ENCODE measurements around the gene TMEM132E.
"Not testable (repeated sequence)": the region's sequence is repeated elsewhere in the genome, so short reads cannot be mapped to it uniquely, and the experiment has no call there.

TMEM132E gene

GRCh38 chr17:34579017-34579946 is at the start of gene TMEM132E:
TMEM132E (plus strand) TSS chr17:34579582; CDS start chr17:34581077, 1,495 bp downstream.
- no peak for DNase-seq

- DNase-seq, result no peak
Observed at GRCh38 chr17:34530918-34531317, 48.5 kb upstream of the TMEM132E start.

- no peak for DNase-seq
Observed at GRCh38 chr17:34532281-34533065, 46.9 kb upstream of the TMEM132E start.

- no peak for DNase-seq
Observed at GRCh38 chr17:34533806-34534527, 45.4 kb upstream of the TMEM132E start.

- no peak for DNase-seq
Observed at GRCh38 chr17:34537445-34537844, 41.9 kb upstream of the TMEM132E start.

- DNase-seq, result not testable (repeated sequence)
Observed at GRCh38 chr17:34538582-34538981, 40.8 kb upstream of the TMEM132E start.

GRCh38 chr17:34539881-34540280 is 39.5 kb upstream of the TMEM132E start:
- DNase-seq, result no peak

- DNase-seq, result peak; percentile 33
Observed at GRCh38 chr17:34542700-34543336, 36.6 kb upstream of the TMEM132E start.

GRCh38 chr17:34547453-34548063 is 31.8 kb upstream of the TMEM132E start:
- no peak for DNase-seq

GRCh38 chr17:34549966-34550365 is 29.4 kb upstream of the TMEM132E start:
- DNase-seq, result no peak

GRCh38 chr17:34553907-34554306 is 25.5 kb upstream of the TMEM132E start:
- DNase-seq, result no peak

GRCh38 chr17:34556384-34556783 is 23.0 kb upstream of the TMEM132E start:
- no peak for DNase-seq

- no peak for DNase-seq
Observed at GRCh38 chr17:34556931-34557330, 22.5 kb upstream of the TMEM132E start.

GRCh38 chr17:34561328-34561727 is 18.1 kb upstream of the TMEM132E start:
- DNase-seq, result no peak

GRCh38 chr17:34562387-34562786 is 17.0 kb upstream of the TMEM132E start:
- no peak for DNase-seq

- no peak for DNase-seq
Observed at GRCh38 chr17:34565713-34566112, 13.7 kb upstream of the TMEM132E start.

- no peak for DNase-seq
Observed at GRCh38 chr17:34566201-34566600, 13.2 kb upstream of the TMEM132E start.

GRCh38 chr17:34566873-34567272 is 12.5 kb upstream of the TMEM132E start:
- DNase-seq, result no peak

GRCh38 chr17:34567691-34568465 is 11.5 kb upstream of the TMEM132E start:
- DNase-seq, result no peak

- no peak for DNase-seq
Observed at GRCh38 chr17:34568953-34569352, 10.4 kb upstream of the TMEM132E start.

GRCh38 chr17:34569591-34569990 is 9.8 kb upstream of the TMEM132E start:
- DNase-seq, result no peak
